Cardiac septum (tissue), 1 donor: ENCODE data around the gene IGFL3. TPM values are rescaled to one million over a fixed set of nuclear protein-coding genes. Genes with fewer than 3 reads are reported as not detected.
"Not testable (repeated sequence)": the region's sequence is repeated elsewhere in the genome, so short reads cannot be mapped to it uniquely, and the experiment has no call there.

Experiments used
- DNase-seq: peaks from one replicate; pipeline ENCODE4 v3.0.0-alpha.2; 2020; ENCODE audit warnings: low spot score
- intact Hi-C: fragments of 100-400 bp; cut with DNase I; formaldehyde crosslinking; loops from one replicate; pipeline ENCODE4 v1.14.0; 2022
- long read RNA-seq: library from polyadenylated mRNA; unstranded; transcript quantifications from one replicate; pipeline ENCODE4 v2.0.0, GENCODE V29; 2021
- total RNA-seq: library from RNA; stranded (reverse); fragmentation: NEBNext Ultra II Directional; extraction: Animal tissue kit (Norgen Biotek cat#: 25700); gene quantifications from one replicate; pipeline ENCODE4 v1.2.1, GENCODE V29; 2021
- donor health status: DM: no; HTN: no; CAD: no.

IGFL3 gene
- not detected for total RNA-seq
- long read RNA-seq, result 0 reads

- no peak for DNase-seq
- intact Hi-C loops, result no loop called here
These were observed at the start of gene IGFL3 for GRCh38 chr19:46124638-46125115. Gene IGFL3, minus strand, starts transcription at chr19:46124688. Its CDS starts 39 bp downstream, at chr19:46124649.

DNA sequence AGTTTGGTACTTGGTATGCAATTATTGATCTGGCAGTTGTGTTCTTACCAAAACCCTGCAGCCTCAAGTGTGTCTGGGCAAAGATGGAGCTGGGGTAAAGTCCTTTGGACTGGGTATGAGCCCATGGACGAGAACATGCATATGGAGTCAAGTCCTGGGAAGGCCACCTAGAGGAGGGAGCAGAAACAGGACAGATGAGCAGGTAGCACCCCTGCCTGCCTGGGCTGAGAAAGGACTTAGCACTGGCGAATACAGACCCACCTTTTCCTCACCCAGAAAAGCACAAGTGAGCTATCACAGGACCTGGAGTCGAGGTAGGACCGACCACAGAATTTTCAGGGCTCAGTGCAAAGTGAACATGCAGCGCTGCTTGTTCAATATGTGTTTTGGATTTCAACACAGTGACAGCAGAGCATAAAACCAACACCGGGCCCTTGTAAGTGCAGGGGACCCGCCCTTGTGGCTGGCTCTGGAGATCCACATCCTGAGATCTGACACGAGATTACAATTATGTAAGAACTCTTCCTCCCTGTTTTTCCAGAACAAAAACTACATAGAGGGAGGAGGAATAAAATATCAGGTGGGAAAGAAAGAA is 49.5 kb upstream of the IGFL3 start:
- no peak for DNase-seq
- intact Hi-C loops, result no loop called here

GRCh38 chr19:46162731-46163130 is 38.2 kb upstream of the IGFL3 start:
- intact Hi-C loops, result no loop called here
- no peak for DNase-seq

GRCh38 chr19:46161642-46162257 is 37.3 kb upstream of the IGFL3 start:
- DNase-seq, intact Hi-C loops: not testable (repeated sequence)

DNA sequence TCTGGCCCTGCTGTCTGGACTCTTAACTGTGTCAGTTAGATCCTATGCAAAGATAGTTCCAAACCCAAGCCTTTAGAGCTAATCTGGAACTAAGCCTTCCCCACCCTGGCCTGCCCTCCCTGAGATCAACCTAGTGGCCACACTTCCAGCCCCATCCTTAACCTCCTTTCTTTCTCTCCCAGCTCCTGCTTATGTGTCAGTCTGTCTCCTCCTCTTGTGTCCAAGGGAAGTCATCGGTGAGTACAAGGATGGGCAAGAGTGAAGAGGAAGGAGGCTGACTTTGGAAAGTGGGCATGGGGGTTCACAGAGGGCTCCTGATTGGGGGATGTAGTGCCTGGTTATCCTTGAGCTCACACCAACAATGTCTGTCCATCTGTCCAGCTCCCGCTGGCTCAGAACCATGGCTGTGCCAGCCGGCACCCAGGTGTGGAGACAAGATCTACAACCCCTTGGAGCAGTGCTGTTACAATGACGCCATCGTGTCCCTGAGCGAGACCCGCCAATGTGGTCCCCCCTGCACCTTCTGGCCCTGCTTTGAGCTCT is 35.8 kb upstream of the IGFL3 start:
- DNase-seq, result no peak
- intact Hi-C loops, result no loop called here

GRCh38 chr19:46159418-46160232 is 35.1 kb upstream of the IGFL3 start:
- DNase-seq, result no peak
- intact Hi-C loops, result no loop called here

- intact Hi-C loops, result no loop called here
- no peak for DNase-seq
These were observed 30.7 kb upstream of the IGFL3 start for GRCh38 chr19:46155237-46155636.

DNA sequence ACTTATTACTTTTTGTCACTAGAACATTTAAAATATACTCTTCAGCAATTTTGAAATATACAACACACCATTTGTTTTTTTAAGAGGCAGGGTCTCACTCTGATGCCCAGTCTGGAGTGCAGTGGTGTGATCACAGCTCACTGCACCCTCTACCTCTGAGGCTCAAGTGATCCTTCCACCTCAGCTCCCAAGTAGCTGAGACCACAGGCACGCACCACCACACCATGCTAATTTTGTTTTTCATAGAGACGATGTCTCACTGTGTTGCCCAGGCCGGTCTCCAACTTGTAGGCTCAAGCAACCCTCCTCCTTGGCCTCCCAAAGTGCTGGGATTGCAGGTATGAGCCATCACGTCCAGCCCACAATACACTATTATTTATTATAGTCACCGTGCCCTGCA is 26.1 kb upstream of the IGFL3 start:
- intact Hi-C loops, result no loop called here
- no peak for DNase-seq

DNA sequence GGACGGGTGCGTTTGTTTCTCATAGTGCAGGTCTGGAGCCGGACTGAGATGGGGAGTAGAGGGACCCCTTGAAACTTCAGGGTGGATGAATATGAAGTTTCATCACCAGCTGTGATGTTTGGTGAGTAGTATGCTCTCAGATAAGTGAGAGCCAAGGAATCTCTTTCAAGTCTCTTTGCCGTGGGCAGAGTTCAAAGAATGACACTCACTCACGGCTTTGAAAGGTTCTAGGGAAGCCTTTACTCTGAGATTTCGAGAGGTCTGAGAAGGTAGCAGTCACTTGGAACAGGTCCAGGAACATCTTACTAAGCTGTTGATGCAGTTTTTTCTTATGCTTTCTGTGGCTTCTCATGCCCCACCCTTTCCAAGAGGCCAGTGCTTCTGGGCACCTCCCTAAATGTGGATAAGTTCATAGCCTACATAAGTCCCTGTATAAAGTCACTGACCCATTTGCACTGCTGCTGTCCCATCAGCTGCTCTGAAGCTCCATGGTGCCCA is 23.4 kb upstream of the IGFL3 start, which contains the start of gene IGFL2:
Gene IGFL2 (plus strand): TSS at position 448 of the 498 bp plus-strand sequence. CDS start 41 bp downstream, at position 489.
- DNase-seq, result no peak
- intact Hi-C loops, result no loop called here

DNA sequence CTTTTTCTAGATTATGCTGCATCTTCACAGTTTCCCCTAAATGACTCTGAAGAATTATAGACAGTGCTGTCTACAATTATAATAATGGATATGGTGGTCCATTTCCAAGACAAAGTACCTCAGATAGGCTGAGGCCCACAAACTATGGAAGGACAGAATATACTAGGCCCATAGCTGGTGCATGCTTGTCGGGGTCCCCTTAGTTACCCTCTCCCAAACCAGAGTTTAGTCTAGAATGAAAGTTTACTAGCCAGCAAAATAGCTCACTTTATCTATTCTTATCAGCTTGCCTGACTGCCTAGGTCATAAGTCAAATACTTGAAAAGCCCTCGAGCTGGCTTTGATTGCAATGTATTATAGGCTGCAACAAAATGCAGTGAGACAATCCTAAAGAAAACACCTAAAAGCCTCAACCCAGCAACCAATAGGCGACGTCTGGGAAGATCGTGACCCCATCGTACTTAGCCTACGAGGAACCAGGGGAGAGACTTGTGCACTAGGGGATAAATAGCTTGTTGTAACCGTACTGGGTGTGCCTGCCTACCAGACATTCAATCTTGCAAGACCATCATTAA is 22.8 kb upstream of the IGFL3 start:
- intact Hi-C loops, result no loop called here

GRCh38 chr19:46144756-46145155 is 20.3 kb upstream of the IGFL3 start:
- DNase-seq, result no peak
- intact Hi-C loops, result no loop called here

More for the DNA sequence above, 22.8 kb upstream of the IGFL3 start:
- no peak for DNase-seq

GRCh38 chr19:46142294-46142693 is 17.8 kb upstream of the IGFL3 start:
- DNase-seq, result no peak
- intact Hi-C loops, result no loop called here

GRCh38 chr19:46141421-46141820 is 16.9 kb upstream of the IGFL3 start:
- no peak for DNase-seq
- intact Hi-C loops, result no loop called here

GRCh38 chr19:46137915-46138473 is 13.5 kb upstream of the IGFL3 start:
- intact Hi-C loops, result no loop called here
- DNase-seq, result no peak

DNA sequence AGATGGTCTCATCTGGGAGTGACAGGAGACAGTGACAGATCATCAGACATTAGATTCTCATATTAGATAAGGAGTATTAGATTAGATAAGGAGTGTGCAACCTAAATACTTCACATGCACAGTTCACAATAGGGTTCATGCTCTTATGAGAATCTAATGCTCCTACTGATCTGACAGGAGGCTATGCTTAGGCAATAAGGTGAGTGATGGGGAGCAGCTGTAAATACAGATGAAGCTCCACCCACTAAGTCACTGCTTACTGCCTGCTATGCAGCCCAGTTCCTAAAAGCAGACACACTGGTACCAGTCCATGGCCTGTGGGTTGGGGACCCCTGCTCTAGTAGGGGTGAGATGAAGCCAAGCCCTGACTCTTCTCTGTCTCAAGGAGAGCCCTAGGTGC is 10.0 kb upstream of the IGFL3 start:
- intact Hi-C loops, result no loop called here
- no peak for DNase-seq

- DNase-seq, result no peak
- intact Hi-C loops, result no loop called here
These were observed 9.3 kb upstream of the IGFL3 start for GRCh38 chr19:46133777-46134241.

DNA sequence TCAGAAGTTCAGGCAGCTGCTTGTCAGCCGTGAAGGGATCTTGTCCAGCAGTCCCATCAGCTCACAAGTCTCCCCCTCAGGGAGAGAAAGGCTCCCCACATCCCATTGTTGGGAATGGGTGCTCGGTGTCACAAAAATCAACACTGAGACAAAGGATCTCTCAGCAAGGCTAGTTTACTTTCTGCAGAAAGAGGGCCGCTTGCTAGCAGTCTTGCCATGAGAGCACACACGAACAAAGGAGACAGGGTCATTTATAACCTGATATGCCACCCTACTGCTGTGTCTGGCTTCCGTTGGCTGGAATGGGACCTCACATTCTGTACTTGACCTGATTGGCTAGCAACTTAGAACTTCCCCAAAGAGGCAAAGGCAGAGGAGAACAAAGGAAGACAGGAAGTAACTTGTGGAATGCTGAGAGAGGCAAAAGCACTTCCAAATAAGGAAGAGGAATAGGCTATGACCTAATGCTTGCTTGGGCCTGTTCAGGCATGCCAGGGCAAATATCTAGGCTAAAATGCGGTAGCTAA is 8.7 kb upstream of the IGFL3 start:
- no peak for DNase-seq
- intact Hi-C loops, result no loop called here

DNA sequence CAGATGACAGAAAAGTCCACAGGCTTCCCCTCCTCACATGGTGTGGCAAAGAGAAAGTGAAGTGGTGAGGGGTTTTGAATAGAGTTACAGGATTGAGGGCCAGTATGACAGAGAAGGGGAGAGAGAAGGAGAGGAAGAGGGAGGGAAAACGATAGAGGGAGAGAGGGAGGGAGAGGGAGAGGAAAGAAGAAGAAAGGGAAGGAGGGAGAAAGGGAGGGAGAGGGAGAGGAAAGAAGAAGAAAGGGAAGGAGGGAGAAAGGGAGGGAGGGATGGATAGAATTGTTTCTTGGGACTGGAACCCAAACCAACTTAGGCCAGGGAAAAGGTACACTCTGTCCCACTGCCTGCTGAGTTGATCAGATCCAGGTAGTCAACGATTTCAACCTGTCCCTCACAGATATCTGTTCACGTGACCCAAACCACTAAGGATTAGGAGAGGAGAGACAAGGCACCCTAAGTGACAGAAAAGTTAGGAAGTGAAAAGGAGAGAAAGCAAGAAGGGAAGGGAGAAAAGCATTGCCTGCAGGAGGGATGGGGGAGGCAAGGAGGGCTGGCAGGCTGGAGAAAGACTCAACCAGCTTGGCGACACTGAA is 8.1 kb upstream of the IGFL3 start:
- intact Hi-C loops, result no loop called here
- no peak for DNase-seq
